Hepatocyte (in vitro differentiated cells): ENCODE data around the gene CAPN12.

Source experiments
- EZH2 ChIP-seq: fragments of 200-600 bp; sonication (generic); IDR thresholded peaks from 2 replicates; pipeline ENCODE4 v1.6.1; 2016; ENCODE audit warnings: antibody characterized with exemption, mild to moderate bottlenecking, borderline replicate concordance
- TF ChIP-seq, protein P1 (sequence below): fragments of 200-600 bp; sonication (generic); IDR thresholded peaks from 2 replicates; pipeline ENCODE4 v1.5.1; 2016; ENCODE audit warnings: antibody characterized with exemption, mild to moderate bottlenecking; ENCODE audit not compliant: poor library complexity

DNA sequence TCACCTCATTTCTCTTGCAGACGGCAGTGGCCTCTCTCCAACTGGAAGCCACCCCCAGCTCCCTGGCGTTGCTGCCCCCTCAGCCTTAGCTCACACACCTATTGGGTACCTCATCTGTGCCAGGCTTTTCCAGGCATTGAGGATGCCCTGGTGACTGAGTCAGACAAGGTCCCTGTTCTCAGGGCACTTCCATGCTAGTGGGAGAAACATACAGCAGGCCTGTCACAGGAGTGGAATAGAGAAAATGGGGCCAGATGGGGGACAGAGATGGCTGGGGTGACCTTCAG lies 33.9 kb downstream of the CAPN12 start:
- TF ChIP-seq EZH2, result no peak
- TF ChIP-seq, protein P1, sequence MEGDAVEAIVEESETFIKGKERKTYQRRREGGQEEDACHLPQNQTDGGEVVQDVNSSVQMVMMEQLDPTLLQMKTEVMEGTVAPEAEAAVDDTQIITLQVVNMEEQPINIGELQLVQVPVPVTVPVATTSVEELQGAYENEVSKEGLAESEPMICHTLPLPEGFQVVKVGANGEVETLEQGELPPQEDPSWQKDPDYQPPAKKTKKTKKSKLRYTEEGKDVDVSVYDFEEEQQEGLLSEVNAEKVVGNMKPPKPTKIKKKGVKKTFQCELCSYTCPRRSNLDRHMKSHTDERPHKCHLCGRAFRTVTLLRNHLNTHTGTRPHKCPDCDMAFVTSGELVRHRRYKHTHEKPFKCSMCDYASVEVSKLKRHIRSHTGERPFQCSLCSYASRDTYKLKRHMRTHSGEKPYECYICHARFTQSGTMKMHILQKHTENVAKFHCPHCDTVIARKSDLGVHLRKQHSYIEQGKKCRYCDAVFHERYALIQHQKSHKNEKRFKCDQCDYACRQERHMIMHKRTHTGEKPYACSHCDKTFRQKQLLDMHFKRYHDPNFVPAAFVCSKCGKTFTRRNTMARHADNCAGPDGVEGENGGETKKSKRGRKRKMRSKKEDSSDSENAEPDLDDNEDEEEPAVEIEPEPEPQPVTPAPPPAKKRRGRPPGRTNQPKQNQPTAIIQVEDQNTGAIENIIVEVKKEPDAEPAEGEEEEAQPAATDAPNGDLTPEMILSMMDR, result no peak
